ENCODE results near the gene FGF19.

Gene FGF19

GRCh38 chr11:69654001-69654659 is 49.7 kb downstream of the FGF19 start:
- DNase-seq, result no peak

DNA sequence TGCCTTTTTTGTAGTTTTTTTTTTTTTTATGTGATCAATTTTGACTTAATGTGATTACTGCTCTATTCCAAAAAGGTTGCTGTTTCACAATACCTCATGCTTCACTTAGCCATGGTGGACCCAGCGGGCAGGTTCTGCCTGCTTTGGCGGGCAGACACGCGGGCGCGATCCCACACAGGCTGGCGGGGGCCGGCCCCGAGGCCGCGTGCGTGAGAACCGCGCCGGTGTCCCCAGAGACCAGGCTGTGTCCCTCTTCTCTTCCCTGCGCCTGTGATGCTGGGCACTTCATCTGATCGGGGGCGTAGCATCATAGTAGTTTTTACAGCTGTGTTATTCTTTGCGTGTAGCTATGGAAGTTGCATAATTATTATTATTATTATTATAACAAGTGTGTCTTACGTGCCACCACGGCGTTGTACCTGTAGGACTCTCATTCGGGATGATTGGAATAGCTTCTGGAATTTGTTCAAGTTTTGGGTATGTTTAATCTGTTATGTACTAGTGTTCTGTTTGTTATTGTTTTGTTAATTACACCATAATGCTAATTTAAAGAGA is 50.3 kb downstream of the FGF19 start:
- DNase-seq, result no peak

GRCh38 chr11:69652999-69653398 is 50.8 kb downstream of the FGF19 start:
- DNase-seq, result no peak

GRCh38 chr11:69651834-69652620 is 51.8 kb downstream of the FGF19 start:
- no peak for DNase-seq

GRCh38 chr11:69650832-69651344 is 52.9 kb downstream of the FGF19 start:
- DNase-seq, result no peak

DNA sequence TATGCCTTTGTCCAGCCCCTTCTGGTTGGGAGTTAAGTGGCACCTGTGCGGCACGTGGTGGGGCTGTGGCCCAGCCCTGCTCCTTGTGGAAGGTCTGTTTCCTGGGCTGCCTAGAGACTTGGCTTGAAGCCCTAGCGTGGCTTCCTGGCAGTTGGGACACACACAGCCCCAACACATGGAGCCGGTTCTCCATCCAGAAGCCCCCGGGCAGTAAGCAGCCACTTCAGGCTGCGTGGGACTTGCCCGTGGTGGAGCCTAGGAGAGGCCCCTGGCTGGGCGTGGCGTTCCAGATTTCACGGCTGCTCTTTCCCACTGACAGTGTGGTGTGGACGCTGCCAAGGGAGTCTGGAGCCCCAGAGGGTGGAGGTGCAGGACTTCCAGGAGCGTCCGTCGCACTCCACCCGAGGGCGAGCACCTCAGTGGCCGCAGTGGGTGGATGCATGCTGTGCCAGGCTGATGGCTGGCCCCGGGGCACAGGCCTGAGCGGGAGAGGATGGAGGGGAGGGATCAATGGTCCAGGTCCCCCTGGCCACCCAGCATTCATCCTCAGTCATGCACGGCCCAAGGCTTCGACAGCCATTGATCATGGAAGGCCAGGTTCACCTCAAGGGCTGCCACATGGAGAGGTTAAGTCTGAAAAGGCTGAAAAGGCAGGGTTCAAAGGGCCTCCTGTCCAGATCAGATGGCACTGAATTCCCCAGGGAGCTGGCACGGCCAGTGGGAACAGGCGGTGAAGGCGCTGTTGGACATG is 53.6 kb downstream of the FGF19 start:
- DNase-seq, result no peak

GRCh38 chr11:69649576-69649900 is 54.3 kb downstream of the FGF19 start:
- no peak for DNase-seq

GRCh38 chr11:69648679-69649575 is 54.9 kb downstream of the FGF19 start:
- no peak for DNase-seq
